ENCODE measurements around the gene DACT2. TPM values are rescaled to one million over a fixed set of nuclear protein-coding genes. Genes with fewer than 3 reads are reported as not detected.

The DACT2 gene
- total RNA-seq, 1 experiment from 2014 or later = not detected

DNA sequence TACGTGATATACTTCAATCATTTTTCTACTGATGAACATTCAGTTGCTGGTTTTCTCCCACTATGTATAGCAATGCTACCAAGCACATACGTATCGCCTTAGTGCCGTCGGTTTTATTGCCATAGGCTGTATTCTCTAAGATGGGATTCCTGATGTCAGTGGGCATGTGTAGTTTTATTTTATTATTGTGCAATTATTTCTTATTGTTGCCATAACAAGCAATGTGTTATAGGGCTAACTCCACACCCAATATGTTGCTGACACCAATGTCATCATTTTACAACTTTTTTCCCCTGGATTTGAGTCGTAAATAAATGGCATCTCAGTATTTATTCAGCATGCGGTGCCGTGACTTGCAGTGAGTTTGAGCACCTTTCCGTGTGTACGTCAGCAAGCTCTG, 10.8 kb upstream of the DACT2 start:
- Histone ChIP-seq H3K79me2 (ENCODE audit: insufficient read depth, low read length) (no peaks in the 10 kb centered on the region), H3K27ac (ENCODE audit: low read depth, low read length) (no peak overlapping the region), H3K9me3 (ENCODE audit: control insufficient read depth in 1 of 2, insufficient read depth in 1 of 2, low read depth in 1 of 2, low read length in 2 of 2) (no peaks in the 10 kb centered on the region), H2AFZ (ENCODE audit: low read depth, low read length, poor library complexity, severe bottlenecking) (no peak overlapping the region), H3K36me3 (ENCODE audit: control insufficient read depth in 1 of 2, insufficient read depth in 2 of 2, low read length in 2 of 2) (no peaks in the 10 kb centered on the region), H3K4me1 (ENCODE audit: control insufficient read depth in 1 of 2, insufficient read depth in 2 of 2, low read length in 2 of 2) (no peaks in the 10 kb centered on the region), H3K4me2 (ENCODE audit: low read length) (no peak overlapping the region), H3K9me2 (ENCODE audit: insufficient read depth) (no peaks in the 10 kb centered on the region), H4K20me1 (ENCODE audit: insufficient read depth) (no peaks in the 10 kb centered on the region), H3K4me3 (replicated peaks in 1 of 2; ENCODE audit: low read depth in 1 of 2, low read length in 2 of 2) (no peak overlapping the region), H3K9ac (ENCODE audit: low read length) (no peak overlapping the region), H3K27me3 (ENCODE audit: insufficient read depth, low read length) (peaks cover 15% of the 10 kb centered on the region; the same call in 1 of the 2 replicates)
- BruUV-seq (replicated peaks) = no TSS peak
- RAD21 ChIA-PET (ENCODE audit: low non-redundant PET in 1 of 2, low total read pairs in 2 of 2, uncharacterized antibody in 2 of 2, unreplicated experiment in 2 of 2) = no interaction called here
- TF ChIP-seq, protein P1, sequence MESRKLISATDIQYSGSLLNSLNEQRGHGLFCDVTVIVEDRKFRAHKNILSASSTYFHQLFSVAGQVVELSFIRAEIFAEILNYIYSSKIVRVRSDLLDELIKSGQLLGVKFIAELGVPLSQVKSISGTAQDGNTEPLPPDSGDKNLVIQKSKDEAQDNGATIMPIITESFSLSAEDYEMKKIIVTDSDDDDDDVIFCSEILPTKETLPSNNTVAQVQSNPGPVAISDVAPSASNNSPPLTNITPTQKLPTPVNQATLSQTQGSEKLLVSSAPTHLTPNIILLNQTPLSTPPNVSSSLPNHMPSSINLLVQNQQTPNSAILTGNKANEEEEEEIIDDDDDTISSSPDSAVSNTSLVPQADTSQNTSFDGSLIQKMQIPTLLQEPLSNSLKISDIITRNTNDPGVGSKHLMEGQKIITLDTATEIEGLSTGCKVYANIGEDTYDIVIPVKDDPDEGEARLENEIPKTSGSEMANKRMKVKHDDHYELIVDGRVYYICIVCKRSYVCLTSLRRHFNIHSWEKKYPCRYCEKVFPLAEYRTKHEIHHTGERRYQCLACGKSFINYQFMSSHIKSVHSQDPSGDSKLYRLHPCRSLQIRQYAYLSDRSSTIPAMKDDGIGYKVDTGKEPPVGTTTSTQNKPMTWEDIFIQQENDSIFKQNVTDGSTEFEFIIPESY (IDR thresholded peaks at IDR 0.05; ENCODE audit: extremely low read depth, insufficient replicate concordance, low read length) = no peak
- no peak for TF ChIP-seq TCF7L2 (IDR thresholded peaks at IDR 0.05; ENCODE audit: borderline replicate concordance, extremely low read depth, insufficient read depth, insufficient read length)
- TF ChIP-seq ELF1 (IDR thresholded peaks at IDR 0.05; ENCODE audit: borderline replicate concordance, low read depth) = no peak
- intact Hi-C loops (cut with micrococcal nuclease) = no loop called here
- DNase-seq (ENCODE audit: low read depth, low spot score) (no peak), ATAC-seq (no peak)
- POLR2A ChIA-PET = no interaction called here
- CTCF ChIA-PET = no interaction called here

DNA sequence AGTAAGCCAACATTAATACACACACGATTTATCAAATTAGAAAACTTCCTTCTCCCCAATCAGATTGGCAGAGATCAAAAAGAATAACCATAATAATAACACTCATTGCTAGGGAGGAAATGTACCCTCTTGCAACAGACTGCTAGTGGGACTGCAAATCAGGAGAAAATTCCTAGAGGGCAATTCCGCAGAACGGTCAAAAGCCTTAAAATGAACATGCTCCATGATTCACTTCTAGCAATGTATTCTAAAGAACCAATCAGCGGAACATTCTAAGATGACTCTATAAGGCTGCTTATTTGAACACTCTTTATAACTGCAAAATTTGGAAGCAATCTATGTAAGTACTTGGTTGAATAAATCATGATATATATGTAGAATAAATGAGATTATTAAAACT, 8.5 kb upstream of the DACT2 start:
- intact Hi-C loops (cut with micrococcal nuclease) = no loop called here
- ATAC-seq = no peak
- BruUV-seq (replicated peaks) = no TSS peak

More for the DNA sequence above, 8.5 kb upstream of the DACT2 start:
- Histone ChIP-seq H2AFZ (ENCODE audit: low read depth, low read length, poor library complexity, severe bottlenecking) (no peak overlapping the region), H3K9me3 (ENCODE audit: control insufficient read depth in 1 of 2, insufficient read depth in 1 of 2, low read depth in 1 of 2, low read length in 2 of 2) (no peaks in the 10 kb centered on the region), H3K36me3 (ENCODE audit: control insufficient read depth in 1 of 2, insufficient read depth in 2 of 2, low read length in 2 of 2) (no peaks in the 10 kb centered on the region), H3K27ac (ENCODE audit: low read depth, low read length) (no peak overlapping the region), H3K4me2 (ENCODE audit: low read length) (no peak overlapping the region), H3K9ac (ENCODE audit: low read length) (no peak overlapping the region), H3K4me3 (replicated peaks in 1 of 2; ENCODE audit: low read depth in 1 of 2, low read length in 2 of 2) (no peak overlapping the region), H4K20me1 (ENCODE audit: insufficient read depth) (no peaks in the 10 kb centered on the region), H3K9me2 (ENCODE audit: insufficient read depth) (no peaks in the 10 kb centered on the region), H3K4me1 (ENCODE audit: control insufficient read depth in 1 of 2, insufficient read depth in 2 of 2, low read length in 2 of 2) (no peaks in the 10 kb centered on the region), H3K27me3 (ENCODE audit: insufficient read depth, low read length) (peaks cover 17% of the 10 kb centered on the region; the same call in 1 of the 2 replicates), H3K79me2 (ENCODE audit: insufficient read depth, low read length) (no peaks in the 10 kb centered on the region)
- no peak for TF ChIP-seq ZFX (IDR thresholded peaks at IDR 0.05)
- no peak for TF ChIP-seq EZH2phosphoT487 (IDR thresholded peaks at IDR 0.05; ENCODE audit: borderline replicate concordance)
- TF ChIP-seq YY1 (IDR thresholded peaks at IDR 0.05; ENCODE audit: extremely low read depth, insufficient replicate concordance, low read depth, low read length) = no peak
- TF ChIP-seq CEBPB (IDR thresholded peaks at IDR 0.05; ENCODE audit: low read depth) = no peak
- TF ChIP-seq CBX3 (IDR thresholded peaks at IDR 0.05; ENCODE audit: low read depth) = no peak
- TF ChIP-seq, protein P2, sequence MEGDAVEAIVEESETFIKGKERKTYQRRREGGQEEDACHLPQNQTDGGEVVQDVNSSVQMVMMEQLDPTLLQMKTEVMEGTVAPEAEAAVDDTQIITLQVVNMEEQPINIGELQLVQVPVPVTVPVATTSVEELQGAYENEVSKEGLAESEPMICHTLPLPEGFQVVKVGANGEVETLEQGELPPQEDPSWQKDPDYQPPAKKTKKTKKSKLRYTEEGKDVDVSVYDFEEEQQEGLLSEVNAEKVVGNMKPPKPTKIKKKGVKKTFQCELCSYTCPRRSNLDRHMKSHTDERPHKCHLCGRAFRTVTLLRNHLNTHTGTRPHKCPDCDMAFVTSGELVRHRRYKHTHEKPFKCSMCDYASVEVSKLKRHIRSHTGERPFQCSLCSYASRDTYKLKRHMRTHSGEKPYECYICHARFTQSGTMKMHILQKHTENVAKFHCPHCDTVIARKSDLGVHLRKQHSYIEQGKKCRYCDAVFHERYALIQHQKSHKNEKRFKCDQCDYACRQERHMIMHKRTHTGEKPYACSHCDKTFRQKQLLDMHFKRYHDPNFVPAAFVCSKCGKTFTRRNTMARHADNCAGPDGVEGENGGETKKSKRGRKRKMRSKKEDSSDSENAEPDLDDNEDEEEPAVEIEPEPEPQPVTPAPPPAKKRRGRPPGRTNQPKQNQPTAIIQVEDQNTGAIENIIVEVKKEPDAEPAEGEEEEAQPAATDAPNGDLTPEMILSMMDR (IDR thresholded peaks at IDR 0.05 in 2 of 3, conservative IDR thresholded peaks at IDR 0.05 in 1 of 3; ENCODE audit: borderline replicate concordance in 1 of 3, insufficient read depth in 1 of 3, low read depth in 2 of 3, low read length in 2 of 3) = no peak
- TF ChIP-seq EGR1 (IDR thresholded peaks at IDR 0.05; ENCODE audit: low read depth) = no peak
- POLR2A ChIA-PET = no interaction called here
- no peak for DNase-seq (ENCODE audit: low read depth, low spot score)
- RAD21 ChIA-PET (ENCODE audit: low non-redundant PET in 1 of 2, low total read pairs in 2 of 2, uncharacterized antibody in 2 of 2, unreplicated experiment in 2 of 2) = no interaction called here
- CTCF ChIA-PET = no interaction called here

Measured in HCT116 (cell line).